HG03045 (cell line): Measurements from ENCODE around the gene ALDH7A1.
A peak's percentile ranks its signal among the peaks of the same experiment; 100 is the strongest.
"Not testable (repeated sequence)": the region's sequence is repeated elsewhere in the genome, so short reads cannot be mapped to it uniquely, and the experiment has no call there.

ENCODE experiments used
- ATAC-seq: cut with Tn5 transposase; IDR thresholded peaks from one replicate; pipeline ENCODE4 v1.9.1; 2021; ENCODE audit warnings: mild to moderate bottlenecking, moderate library complexity; ENCODE audit not compliant: unreplicated experiment

The ALDH7A1 gene

DNA sequence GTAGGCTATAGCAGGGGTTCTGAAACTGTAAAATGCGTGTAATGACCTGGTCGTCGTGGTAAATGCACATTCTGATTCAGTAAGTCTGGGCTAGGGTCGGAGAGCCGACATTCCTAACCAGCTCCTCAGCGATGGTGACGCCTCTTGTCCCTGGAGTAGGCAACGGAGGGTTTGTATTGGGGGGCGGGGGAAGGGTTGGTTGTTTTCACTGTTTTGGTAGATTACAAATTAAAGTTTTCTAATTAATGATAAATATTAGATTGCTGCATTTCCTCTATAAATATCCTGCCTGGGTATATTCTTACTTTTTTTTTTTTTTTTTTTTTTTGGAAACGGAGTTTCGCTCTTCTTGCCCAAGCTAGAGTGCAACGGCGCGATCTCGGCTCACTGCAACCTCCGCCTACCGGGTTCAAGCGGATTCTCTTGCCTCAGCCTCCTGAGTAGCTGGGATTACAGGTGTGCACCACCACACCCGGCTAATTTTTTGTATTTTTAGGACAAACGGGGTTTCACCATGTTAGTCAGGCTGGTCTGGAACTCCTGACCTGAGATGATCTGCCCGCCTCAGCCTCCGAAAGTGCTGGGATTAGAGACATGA is 566 bp upstream of the ALDH7A1 start:
- no peak for ATAC-seq

GRCh38 chr5:126591549-126591948 is 3.5 kb downstream of the ALDH7A1 start:
- ATAC-seq, result no peak

- ATAC-seq, result no peak
These were observed 5.3 kb downstream of the ALDH7A1 start for GRCh38 chr5:126589536-126590297.

- no peak for ATAC-seq
These were observed 7.2 kb downstream of the ALDH7A1 start for GRCh38 chr5:126587551-126588390.

DNA sequence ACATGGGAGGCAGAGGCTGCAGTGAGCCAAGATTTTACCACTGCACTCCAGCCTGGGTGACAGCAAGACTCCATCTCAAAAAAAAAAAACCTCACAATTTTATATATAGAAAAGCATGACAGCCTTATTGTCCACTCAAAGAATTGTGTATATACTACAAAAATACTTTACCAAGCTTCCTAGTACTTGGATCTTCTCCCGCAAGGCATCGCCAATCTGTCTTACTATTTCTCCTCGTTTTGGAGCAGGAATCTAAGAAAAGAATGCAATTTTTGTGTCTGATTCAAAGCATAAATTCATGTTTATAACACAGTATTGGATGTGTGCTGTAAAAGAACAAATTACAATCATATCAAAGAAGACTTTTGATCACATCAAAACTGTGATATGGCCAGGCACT is 11.3 kb downstream of the ALDH7A1 start:
- ATAC-seq, result no peak

GRCh38 chr5:126579716-126580115 is 15.3 kb downstream of the ALDH7A1 start:
- ATAC-seq, result no peak

- no peak for ATAC-seq
These were observed 17.6 kb downstream of the ALDH7A1 start for GRCh38 chr5:126577415-126577814.

- no peak for ATAC-seq
These were observed 18.0 kb downstream of the ALDH7A1 start for GRCh38 chr5:126576974-126577373.

- no peak for ATAC-seq
These were observed 19.4 kb downstream of the ALDH7A1 start for GRCh38 chr5:126575644-126576043.

- ATAC-seq, result no peak
These were observed 26.7 kb downstream of the ALDH7A1 start for GRCh38 chr5:126568206-126568755.

GRCh38 chr5:126562823-126563222 is 32.2 kb downstream of the ALDH7A1 start:
- peak; percentile 92 for ATAC-seq

DNA sequence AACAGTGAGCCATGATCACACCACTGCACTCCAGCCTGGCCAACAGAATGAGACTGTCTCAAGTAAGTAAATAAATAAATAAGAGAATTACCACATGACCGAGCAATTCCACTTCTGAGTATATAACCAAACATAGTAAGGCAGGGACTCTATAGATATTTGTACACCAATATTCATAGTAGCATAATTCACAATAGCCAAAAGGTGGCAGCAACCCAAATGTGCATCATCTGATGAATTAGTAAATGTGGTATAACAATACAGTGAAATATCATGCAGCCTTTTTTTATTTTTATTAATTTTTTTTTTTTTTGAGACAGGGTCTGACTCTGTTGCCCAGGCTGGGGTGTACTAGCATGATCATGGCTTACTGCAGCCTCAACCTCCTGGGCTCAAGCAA is 33.1 kb downstream of the ALDH7A1 start:
- ATAC-seq, result no peak

DNA sequence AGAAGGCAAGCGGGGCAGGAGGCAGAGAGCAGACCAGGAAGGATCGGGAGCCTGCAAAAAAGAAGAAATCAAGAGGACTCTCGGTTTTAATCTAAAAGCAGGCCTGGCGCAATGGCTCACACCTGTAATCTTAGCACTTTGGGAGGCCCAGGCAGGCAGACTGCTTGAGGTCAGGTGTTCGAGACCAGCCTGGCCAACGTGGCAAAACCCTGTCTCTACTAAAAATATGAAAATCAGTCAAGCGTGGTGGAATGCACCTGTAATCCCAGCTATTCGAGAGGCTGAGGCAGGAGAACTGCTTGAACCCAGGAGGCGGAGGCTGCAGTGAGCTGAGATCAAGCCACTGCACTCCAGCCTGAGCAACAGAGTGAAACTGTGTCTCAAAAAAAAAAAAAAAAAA is 39.9 kb downstream of the ALDH7A1 start:
- not testable (repeated sequence) for ATAC-seq

- no peak for ATAC-seq
These were observed 42.4 kb downstream of the ALDH7A1 start for GRCh38 chr5:126552614-126553013.

DNA sequence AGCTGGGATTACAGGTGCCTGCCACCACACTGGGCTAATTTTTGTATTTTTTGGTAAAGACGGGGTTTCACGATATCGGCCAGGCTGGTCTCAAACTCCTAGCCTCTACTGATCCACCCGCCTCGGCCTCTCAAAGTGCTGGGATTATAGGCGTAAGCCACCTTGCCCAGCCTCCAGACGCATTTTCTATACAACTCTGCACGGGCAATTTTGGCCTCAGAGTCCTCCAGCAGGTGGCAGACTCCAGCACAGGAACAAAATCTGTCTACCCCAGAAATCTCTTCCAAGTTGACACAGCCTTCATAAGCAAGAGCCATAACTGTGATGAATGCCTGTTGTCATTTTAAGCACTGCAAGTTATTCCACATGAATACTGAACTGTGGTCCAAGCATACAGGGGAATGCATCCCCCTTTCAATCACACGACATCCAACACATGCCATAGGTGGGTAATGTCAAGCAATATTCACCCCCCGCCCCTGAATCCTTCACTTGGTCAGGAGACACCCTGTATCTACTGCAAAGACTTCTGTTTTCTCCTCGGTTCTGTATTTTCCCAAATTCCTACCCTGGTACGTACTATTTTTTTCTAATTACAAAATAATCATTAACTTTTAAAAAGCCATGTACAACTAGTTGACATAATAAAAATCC is 50.8 kb downstream of the ALDH7A1 start:
- ATAC-seq, result peak; percentile 69

DNA sequence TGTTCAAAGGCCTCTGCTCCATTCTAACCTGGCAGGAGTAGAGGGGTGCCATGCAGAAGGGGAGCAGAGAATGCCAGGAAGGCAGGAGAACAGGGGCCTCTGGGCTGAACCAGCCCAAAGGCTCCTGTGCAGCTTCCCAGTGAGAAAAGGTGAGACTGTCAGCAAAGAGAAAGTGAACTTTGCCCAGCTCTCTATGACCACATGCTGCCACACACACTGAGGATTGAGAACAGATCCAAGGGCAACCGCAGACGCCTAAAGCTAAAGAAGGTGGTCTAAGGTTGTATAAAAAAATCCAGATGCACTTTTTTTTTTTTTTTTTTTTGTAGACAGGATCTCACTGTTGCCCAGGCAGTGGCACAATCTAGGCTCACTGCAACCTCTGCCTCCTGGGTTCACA is 51.4 kb downstream of the ALDH7A1 start:
- ATAC-seq, result no peak

GRCh38 chr5:126543009-126543408 is 52.0 kb downstream of the ALDH7A1 start:
- no peak for ATAC-seq

DNA sequence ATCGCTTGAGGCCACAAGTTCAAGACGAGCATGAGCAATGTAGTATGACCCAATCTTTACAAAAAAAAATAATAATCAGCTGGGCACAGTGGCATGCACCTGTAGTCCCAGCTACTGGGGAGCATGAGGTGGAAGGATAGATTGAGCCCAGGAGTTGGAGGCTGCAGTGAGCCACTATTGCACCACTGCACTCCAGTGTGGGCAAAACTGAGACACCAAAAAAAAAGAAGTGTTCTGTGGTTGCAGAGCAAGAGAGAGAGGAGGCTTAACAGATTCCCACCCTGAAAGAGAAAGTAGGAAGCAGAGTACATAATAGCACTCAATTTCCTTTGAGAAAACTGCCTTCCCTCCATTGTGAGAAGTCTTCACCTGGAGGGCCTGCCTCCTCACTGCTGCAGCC is 52.6 kb downstream of the ALDH7A1 start:
- ATAC-seq, result no peak

DNA sequence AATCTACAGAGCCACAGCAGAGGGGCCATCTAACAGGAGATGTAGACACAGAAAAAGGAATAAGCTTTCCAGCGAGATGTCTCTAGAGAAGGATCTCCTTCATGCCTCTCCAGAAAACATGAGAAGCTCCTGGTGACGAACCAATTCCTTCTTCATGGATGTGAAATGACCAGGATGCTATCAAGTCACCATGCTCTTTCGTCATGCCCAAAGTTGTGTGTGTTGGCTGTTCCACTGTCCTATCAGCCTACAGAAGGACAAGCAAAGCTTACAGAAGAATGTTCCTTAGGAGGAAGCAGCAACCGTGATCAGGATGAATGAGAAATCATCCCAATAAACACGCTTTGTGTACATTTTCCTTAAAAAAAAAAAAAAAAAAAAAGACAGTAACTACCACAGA is 54.4 kb downstream of the ALDH7A1 start:
- no peak for ATAC-seq

DNA sequence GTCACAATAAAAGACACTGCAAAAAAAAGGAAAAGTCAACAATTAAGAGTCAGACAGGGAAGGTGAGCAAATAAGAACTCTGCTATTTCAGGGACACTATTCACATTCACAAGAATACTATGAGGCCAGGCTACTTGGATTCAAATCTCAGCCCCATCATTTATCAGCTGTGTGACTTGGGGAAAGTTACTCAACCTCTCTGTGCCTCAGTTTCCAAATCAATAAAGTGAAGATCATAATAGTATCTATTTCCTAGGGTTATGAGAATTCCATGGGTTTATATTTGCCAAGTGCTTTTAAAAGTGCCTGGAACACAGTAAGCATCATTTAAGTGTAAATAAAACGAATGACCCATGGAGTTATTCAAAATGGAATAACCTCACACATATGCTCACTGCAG is 56.4 kb downstream of the ALDH7A1 start:
- ATAC-seq, result no peak

DNA sequence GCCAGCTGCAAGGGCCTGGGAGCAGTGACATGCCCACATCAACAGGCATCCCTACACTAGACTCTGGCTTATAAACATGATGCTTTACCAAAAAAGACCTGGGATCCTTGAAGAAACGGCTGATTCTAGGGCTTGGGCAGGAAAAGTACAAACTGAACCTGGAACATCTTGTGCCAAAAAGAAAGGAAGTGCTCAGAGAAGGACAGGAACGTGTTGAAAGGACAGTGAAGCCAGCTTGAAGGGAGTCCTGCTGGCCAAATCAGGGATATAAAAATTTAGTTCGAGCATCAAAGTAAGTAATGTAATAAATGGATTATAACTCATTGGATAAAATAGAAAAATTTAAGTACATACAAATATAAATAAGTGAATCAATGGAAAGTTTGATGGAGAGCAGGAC is 58.1 kb downstream of the ALDH7A1 start:
- no peak for ATAC-seq
